Tibial nerve (tissue), 3 donors: ENCODE measurements around the gene APBA3.

ENCODE experiments used
- POLR2A ChIP-seq, 2 donors: fragments of 450-650 bp; IDR thresholded peaks; one replicate each; pipeline ENCODE4 v1.6.1; 2017; ENCODE audit warnings: antibody characterized with exemption in 2 of 2, mild to moderate bottlenecking in 2 of 2, moderate library complexity in 2 of 2
- TF ChIP-seq, protein P1 (sequence below), 5 experiments: fragments of 200-600 bp in 3 of 5; fragments of 450-650 bp in 2 of 5; sonication (generic) in 3 of 5; IDR thresholded peaks; one replicate each; pipeline ENCODE4 v1.5.1; 2016 to 2019; ENCODE audit warnings: antibody characterized with exemption in 5 of 5, mild to moderate bottlenecking in 3 of 5, moderate library complexity in 2 of 5

DNA sequence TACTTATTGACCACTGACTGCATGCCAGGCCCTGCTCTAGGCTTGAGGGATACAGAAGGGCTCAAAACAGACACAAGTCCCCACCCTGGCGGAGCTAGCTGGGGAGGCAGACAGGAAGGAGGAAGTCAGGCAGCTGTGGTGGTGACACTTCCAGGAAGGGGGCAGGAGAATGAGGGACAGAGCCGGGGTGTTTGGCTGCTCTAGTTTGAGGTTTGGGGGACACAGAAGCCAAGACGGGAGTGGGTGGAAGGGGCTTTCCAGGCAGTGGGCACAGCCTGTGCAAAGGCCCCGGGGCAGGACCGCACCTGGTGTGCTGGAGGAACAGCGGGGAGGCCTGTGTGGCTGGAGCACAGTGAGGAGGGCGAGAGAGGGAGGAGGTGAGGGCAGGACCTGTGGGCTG, 5.0 kb upstream of the APBA3 start:
- TF ChIP-seq, protein P1, sequence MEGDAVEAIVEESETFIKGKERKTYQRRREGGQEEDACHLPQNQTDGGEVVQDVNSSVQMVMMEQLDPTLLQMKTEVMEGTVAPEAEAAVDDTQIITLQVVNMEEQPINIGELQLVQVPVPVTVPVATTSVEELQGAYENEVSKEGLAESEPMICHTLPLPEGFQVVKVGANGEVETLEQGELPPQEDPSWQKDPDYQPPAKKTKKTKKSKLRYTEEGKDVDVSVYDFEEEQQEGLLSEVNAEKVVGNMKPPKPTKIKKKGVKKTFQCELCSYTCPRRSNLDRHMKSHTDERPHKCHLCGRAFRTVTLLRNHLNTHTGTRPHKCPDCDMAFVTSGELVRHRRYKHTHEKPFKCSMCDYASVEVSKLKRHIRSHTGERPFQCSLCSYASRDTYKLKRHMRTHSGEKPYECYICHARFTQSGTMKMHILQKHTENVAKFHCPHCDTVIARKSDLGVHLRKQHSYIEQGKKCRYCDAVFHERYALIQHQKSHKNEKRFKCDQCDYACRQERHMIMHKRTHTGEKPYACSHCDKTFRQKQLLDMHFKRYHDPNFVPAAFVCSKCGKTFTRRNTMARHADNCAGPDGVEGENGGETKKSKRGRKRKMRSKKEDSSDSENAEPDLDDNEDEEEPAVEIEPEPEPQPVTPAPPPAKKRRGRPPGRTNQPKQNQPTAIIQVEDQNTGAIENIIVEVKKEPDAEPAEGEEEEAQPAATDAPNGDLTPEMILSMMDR (IDR thresholded peaks at IDR 0.05), result no peak
- no peak for TF ChIP-seq POLR2A (IDR thresholded peaks at IDR 0.05)
